MG63 (cell line): ENCODE results near the gene BACE2. TPM values are rescaled to one million over a fixed set of nuclear protein-coding genes. Genes with fewer than 3 reads are reported as not detected.
"Not testable (repeated sequence)": the region's sequence is repeated elsewhere in the genome, so short reads cannot be mapped to it uniquely, and the experiment has no call there.

Experiments
- DNase-seq: peaks from one replicate; pipeline ENCODE4 v3.0.0-alpha.2; 2020
- H3K27me3 ChIP-seq: fragments of 250-450 bp; sonication (Bioruptor Pico); 2 replicates; pipeline ENCODE4 v1.5.1; 2020; ENCODE audit warnings: mild to moderate bottlenecking, moderate library complexity
- H3K36me3 ChIP-seq: fragments of 250-450 bp; sonication (Bioruptor Pico); 2 replicates; pipeline ENCODE4 v1.5.1; 2020; ENCODE audit warnings: mild to moderate bottlenecking, moderate library complexity
- H3K4me3 ChIP-seq: fragments of 250-450 bp; sonication (Bioruptor Pico); 2 replicates; pipeline ENCODE4 v1.5.1; 2020; ENCODE audit warnings: mild to moderate bottlenecking, moderate library complexity
- H3K9me3 ChIP-seq: fragments of 250-450 bp; sonication (Bioruptor Pico); 2 replicates; pipeline ENCODE4 v1.5.1; 2020; ENCODE audit warnings: mild to moderate bottlenecking, moderate library complexity
- total RNA-seq: library from RNA; depleted of rRNA; stranded (reverse); fragments of >200 nt; shearing (Covaris generic); gene quantifications from 2 replicates; pipeline ENCODE4 v1.2.3, GENCODE V29; 2014; ENCODE audit warnings: low replicate concordance

BACE2 gene
- total RNA-seq, 1 experiment from 2014 or later: 220 TPM

DNA sequence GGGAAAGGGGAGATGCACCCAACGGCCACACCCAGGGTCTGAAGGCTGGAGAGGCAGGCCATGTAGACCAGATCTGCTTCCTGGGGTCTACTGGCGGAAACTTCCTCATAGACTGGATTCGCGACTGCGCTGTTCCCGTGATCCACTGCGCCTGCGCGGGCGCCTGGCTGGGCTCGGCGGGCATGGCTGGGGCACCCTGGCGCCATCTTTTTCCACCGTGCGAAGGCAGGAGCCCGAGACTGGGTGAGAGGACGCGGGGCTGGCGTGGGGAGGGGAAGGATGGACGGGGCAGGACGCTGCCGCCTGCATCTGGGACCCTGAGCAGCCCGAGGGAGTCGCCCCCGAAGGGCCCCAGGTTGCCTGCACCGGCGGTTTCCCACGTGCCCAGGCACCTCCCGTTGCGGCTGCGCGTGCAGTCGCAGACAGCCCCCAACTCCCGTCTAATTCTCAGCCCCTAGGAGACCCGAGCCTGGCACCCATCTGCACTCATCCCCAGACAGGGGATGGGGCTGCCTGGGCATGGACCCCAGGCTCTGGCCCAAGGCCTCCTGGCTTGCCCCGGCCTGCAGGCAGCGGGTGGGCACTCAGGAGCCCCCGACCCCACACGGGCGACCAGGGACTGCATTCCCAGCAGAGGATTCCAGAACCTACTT lies 136.2 kb downstream of the BACE2 start:
- Histone ChIP-seq H3K36me3 (no peaks in the 10 kb centered on the region), H3K9me3 (peaks cover 8% of the 10 kb centered on the region; the same call in 1 of the 2 replicates), H3K4me3 (no peak overlapping the region), H3K27me3 (no peaks in the 10 kb centered on the region)
- DNase-seq: no peak

DNA sequence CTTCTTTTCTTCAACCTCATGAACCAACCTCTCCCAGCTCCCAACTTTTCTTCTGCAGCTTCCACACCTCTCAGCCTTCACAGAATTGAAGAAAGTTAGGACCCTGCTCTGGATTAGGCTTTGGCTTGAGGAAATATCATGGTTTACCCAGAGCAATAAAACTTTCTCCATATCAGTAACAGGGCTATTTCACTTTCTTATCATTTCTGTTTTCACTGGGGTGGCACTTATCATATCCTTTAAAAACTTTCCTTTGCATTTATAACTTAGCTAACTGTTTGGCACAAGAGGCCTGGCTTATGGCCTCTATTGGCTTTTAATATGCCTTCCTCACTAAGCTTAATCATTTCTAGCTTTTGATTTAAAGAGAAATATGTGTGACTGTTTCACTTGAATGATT lies 139.3 kb downstream of the BACE2 start:
- Histone ChIP-seq H3K9me3 (peaks cover 5% of the 10 kb centered on the region; the same call in 1 of the 2 replicates), H3K27me3 (no peaks in the 10 kb centered on the region), H3K4me3 (no peak overlapping the region), H3K36me3 (no peaks in the 10 kb centered on the region)
- DNase-seq: no peak

GRCh38 chr21:41313285-41314164 lies 145.6 kb downstream of the BACE2 start:
- DNase-seq, H3K27me3 ChIP-seq: not testable (repeated sequence)

GRCh38 chr21:41315726-41316125 lies 147.8 kb downstream of the BACE2 start:
- Histone ChIP-seq H3K36me3 (no peaks in the 10 kb centered on the region), H3K27me3 (peaks cover 10% of the 10 kb centered on the region), H3K9me3 (no peaks in the 10 kb centered on the region), H3K4me3 (no peak overlapping the region)
- no peak for DNase-seq

More at GRCh38 chr21:41313285-41314164, 145.6 kb downstream of the BACE2 start:
- H3K4me3 ChIP-seq, H3K36me3 ChIP-seq, H3K9me3 ChIP-seq: not testable (repeated sequence)

DNA sequence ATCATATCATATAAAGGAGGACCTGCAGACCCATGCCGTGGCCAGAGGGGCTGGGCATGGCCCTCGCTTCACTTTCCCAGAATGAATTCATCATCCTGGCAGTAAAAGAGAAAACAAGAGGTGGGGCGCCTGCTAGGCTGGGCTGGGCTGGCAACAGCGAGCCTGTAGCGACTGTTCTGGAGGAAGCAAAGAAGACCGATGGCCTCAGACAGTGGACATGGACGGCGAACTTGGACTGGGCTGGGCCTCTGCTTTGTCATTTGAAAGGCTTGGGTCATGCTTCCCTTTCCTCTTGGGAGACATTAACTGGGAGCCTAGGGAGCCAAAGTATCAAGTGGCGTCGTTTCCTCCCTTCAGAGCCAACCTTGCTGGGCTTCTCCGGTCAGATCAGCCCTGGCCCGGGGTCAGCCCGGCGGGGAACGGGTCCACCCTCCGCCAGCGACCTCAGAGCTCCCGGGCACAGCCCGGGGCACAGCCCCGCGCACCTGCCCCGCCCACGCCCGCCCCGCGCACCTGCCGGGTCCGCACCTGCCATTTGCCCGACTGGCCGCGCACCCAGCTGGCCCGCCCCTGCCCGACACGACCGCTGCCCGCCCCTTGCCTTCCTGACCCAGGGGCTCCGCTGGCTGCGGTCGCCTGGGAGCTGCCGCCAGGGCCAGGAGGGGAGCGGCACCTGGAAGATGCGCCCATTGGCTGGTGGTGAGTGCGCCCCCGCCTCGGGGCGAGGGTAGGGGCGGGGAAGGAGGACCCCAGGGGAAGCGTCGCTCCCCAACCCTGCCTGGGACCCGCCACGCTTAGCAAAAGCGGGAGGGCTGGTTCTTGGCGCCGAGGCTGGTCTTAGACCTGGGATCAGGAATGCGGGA lies 148.5 kb downstream of the BACE2 start, which contains the start of gene FAM3B:
Gene FAM3B (plus strand): TSS at position 602 of the 863 bp plus-strand sequence. CDS start 79 bp downstream, at position 681.
- Histone ChIP-seq H3K36me3 (no peaks in the 10 kb centered on the region), H3K9me3 (no peaks in the 10 kb centered on the region), H3K4me3 (no peak within 1 kb of the TSS), H3K27me3 (peaks cover 10% of the 10 kb centered on the region)
- DNase-seq: no peak

- peaks cover 10% of the 10 kb centered on the region for H3K27me3 ChIP-seq
- H3K36me3 ChIP-seq: no peaks in the 10 kb centered on the region
- no peak overlapping the region for H3K4me3 ChIP-seq
- DNase-seq: no peak
- H3K9me3 ChIP-seq: no peaks in the 10 kb centered on the region
Observed at GRCh38 chr21:41317063-41317392, 149.1 kb downstream of the BACE2 start.

DNA sequence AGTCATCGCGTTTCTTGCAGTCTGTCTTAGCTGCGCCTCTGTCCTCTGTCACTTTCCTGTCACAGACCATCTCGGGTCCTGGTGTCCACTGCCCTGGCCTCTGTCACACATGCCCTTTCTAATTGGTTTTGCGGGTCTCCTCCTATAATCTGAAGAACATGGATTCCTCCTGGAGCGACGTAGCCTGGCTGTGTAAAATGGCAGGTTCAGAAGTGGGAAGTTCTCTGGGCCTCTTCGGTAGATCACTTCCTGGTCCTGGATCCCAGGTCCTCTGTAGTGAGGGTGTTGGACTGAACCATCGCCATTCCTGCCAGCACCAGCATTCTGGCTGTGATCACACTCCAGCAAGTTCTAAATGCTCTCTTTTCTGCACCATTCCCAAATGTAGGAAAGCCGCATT lies 149.5 kb downstream of the BACE2 start:
- no peaks in the 10 kb centered on the region for H3K9me3 ChIP-seq
- H3K4me3 ChIP-seq: no peak overlapping the region
- no peak for DNase-seq
- no peaks in the 10 kb centered on the region for H3K36me3 ChIP-seq
- H3K27me3 ChIP-seq: peaks cover 10% of the 10 kb centered on the region

DNA sequence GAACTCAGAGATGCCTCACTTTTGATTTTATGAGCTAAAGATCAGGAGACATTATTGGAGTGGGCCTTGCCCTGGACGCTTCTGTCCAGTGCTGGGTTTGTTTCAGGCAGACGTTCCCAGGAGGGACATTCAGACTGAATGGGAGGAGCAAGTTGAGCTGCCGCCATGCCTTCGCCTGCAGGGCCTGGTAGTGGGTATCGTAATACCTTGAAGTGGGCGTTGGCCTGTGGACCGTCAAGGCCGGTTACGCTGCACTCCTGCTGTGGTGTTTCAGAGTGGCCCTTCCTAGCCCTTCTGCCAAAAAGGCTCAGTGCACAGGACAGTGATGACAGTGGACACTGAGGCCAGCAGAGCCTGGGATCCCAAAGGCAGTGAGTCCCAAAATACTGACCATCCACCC lies 150.3 kb downstream of the BACE2 start:
- H3K36me3 ChIP-seq: no peaks in the 10 kb centered on the region
- DNase-seq: no peak
- peaks cover 10% of the 10 kb centered on the region for H3K27me3 ChIP-seq
- H3K9me3 ChIP-seq: no peaks in the 10 kb centered on the region
- no peak overlapping the region for H3K4me3 ChIP-seq

DNA sequence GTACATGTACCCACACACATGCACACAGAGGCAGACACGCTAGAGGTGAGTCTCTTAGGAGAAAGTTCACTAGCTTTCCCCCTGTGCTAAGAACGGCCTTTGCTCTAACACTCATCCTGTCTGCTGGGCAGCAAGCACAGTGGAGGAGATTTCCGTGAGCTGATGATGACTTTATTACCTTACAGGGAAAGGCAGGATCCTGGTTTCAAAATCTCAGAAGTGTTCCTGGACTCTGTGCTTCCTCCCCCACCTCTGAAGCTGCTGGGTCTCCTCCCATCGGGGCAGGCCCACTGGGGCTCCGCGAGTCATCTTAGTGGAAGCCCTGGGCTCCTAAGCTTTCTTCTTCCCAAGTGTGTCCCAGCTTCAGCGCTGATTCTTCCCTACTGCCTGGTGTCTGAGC lies 151.3 kb downstream of the BACE2 start:
- H3K4me3 ChIP-seq: no peak overlapping the region
- H3K9me3 ChIP-seq: no peaks in the 10 kb centered on the region
- no peak for DNase-seq
- no peaks in the 10 kb centered on the region for H3K36me3 ChIP-seq
- H3K27me3 ChIP-seq: peaks cover 10% of the 10 kb centered on the region

DNA sequence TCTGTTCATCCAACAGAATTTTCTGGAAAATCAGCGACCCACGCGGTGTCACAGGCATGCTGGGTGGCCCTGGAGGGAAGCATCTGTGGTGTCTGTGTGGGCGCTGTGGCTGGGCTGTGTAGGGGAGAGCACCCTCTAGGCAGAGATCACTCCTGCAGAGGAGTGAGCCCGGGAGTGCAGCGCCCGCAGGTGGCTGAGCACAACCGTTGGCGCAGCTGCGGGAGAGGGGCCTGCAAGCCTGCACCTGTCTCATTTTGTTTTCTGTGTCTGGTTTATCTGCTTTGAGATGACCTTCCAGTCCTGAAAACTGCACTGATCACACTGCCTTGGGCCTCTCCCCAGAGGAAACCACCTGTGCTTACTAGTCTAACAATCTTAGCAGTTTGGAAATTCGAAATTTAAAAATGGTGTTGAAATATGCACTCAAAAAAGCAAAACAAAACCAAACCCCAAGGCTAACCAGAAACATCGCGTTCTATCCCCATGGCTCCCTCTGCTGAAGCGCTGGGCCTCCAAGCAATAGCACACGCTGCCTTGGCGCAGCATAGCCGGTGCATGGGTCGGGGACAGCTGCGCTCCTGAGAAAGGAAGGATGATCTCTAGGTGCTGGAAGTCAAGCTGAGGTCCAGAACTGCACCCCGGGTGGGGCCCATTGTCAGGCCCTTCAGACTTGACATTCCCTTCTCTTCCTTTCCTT lies 153.4 kb downstream of the BACE2 start:
- H3K27me3 ChIP-seq: peaks cover 4% of the 10 kb centered on the region
- H3K36me3 ChIP-seq: no peaks in the 10 kb centered on the region

GRCh38 chr21:41321908-41322495 lies 154.0 kb downstream of the BACE2 start:
- DNase-seq: no peak
- Histone ChIP-seq H3K36me3 (no peaks in the 10 kb centered on the region), H3K9me3 (no peaks in the 10 kb centered on the region), H3K27me3 (no peaks in the 10 kb centered on the region; the same call in 1 of the 2 replicates), H3K4me3 (no peak overlapping the region)

More for the DNA sequence above, 153.4 kb downstream of the BACE2 start:
- Histone ChIP-seq H3K4me3 (no peak overlapping the region), H3K9me3 (no peaks in the 10 kb centered on the region)
- DNase-seq: no peak

- no peak for DNase-seq
- Histone ChIP-seq H3K9me3 (no peaks in the 10 kb centered on the region), H3K36me3 (no peaks in the 10 kb centered on the region), H3K27me3 (no peaks in the 10 kb centered on the region), H3K4me3 (no peak overlapping the region)
Observed at GRCh38 chr21:41322496-41323382, 154.8 kb downstream of the BACE2 start.

GRCh38 chr21:41325138-41325912 lies 157.4 kb downstream of the BACE2 start:
- no peaks in the 10 kb centered on the region for H3K36me3 ChIP-seq
- H3K9me3 ChIP-seq: no peaks in the 10 kb centered on the region
- no peak for DNase-seq
- H3K4me3 ChIP-seq: no peak overlapping the region
- H3K27me3 ChIP-seq: no peaks in the 10 kb centered on the region

DNA sequence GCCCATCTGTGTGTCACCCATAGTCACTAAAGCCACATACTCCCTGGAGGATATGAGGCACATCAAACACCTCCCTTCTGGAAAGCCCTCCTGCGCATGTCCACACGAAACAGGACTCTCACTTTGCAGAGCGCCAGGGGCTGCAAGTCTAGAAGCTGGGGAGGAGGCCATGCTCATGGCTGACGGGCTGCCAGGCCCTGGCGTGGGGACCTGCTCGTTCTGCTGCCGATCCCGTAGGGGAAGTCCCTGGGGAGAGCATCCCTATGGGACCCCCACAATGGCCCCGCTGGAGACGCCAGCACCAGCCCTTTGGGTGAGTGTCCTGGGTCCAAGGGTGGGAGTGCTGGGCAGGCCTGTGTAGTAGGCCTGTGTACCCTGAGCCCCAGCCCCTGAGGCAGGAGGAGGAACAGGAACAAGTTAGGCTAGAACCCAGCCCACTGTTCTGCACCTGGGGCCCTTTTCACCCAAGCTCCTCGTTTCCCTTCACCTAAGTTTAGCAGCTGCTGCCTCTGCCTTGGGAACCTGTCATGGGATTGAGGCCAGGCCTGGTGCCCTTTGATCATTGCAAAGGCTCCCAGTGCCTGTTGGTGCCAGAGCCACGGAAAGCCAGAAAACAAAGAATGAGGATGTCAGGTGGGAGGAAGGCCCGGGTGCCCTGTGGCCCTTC lies 158.6 kb downstream of the BACE2 start:
- no peaks in the 10 kb centered on the region for H3K9me3 ChIP-seq
- DNase-seq: no peak
- H3K27me3 ChIP-seq: no peaks in the 10 kb centered on the region
- H3K36me3 ChIP-seq: no peaks in the 10 kb centered on the region
- H3K4me3 ChIP-seq: no peak overlapping the region
